Measurements from ENCODE around the gene RGMB.
"Not testable (repeated sequence)": the region's sequence is repeated elsewhere in the genome, so short reads cannot be mapped to it uniquely, and the experiment has no call there.

The RGMB gene

GRCh38 chr5:98741926-98742325 lies 31.5 kb upstream of the RGMB start:
- ChIA-PET POLR2A (no interaction called here), CTCF (interaction anchor here (1.3 to 2.1 kb wide), 5 partner anchors 10 to 27 kb away, joined by 3 to 7 read pairs (median 4); no protein-coding TSS in a partner anchor)
- no peak for TF ChIP-seq CTCF (IDR thresholded peaks at IDR 0.05; ENCODE audit: insufficient read depth, low read length, missing control alignments)
- no peak for DNase-seq (ENCODE audit: low read depth, low spot score)
- H3K4me3 ChIP-seq (ENCODE audit: low read depth, low read length), result no peak overlapping the region

- ChIA-PET POLR2A (no interaction called here), CTCF (interaction anchor here (1.3 to 1.5 kb wide), 3 partner anchors 11 to 13 kb away, joined by 3 to 4 read pairs (median 4); no protein-coding TSS in a partner anchor)
- DNase-seq (ENCODE audit: low read depth, low spot score), result no peak
- H3K4me3 ChIP-seq (ENCODE audit: low read depth, low read length), result no peak overlapping the region
- TF ChIP-seq CTCF (IDR thresholded peaks at IDR 0.05; ENCODE audit: insufficient read depth, low read length, missing control alignments), result no peak
Observed at GRCh38 chr5:98742396-98743073, 30.9 kb upstream of the RGMB start.

GRCh38 chr5:98748259-98748658 lies 25.2 kb upstream of the RGMB start:
- DNase-seq (ENCODE audit: low read depth, low spot score); POLR2A ChIA-PET; H3K4me3 ChIP-seq (ENCODE audit: low read depth, low read length): not testable (repeated sequence)
- CTCF ChIA-PET, result interaction anchor here (1.0 to 1.4 kb wide), 2 partner anchors 19 to 20 kb away, joined by 3 read pairs; no protein-coding TSS in a partner anchor

GRCh38 chr5:98749046-98749445 lies 24.4 kb upstream of the RGMB start:
- H3K4me3 ChIP-seq (ENCODE audit: low read depth, low read length), result no peak overlapping the region
- POLR2A ChIA-PET, result no interaction called here
- CTCF ChIA-PET, result interaction anchor here (1.4 kb wide), 1 partner anchor 20 kb away, joined by 3 read pairs; no protein-coding TSS in a partner anchor
- no peak for TF ChIP-seq CTCF (IDR thresholded peaks at IDR 0.05; ENCODE audit: insufficient read depth, low read length, missing control alignments)
- no peak for DNase-seq (ENCODE audit: low read depth, low spot score)

GRCh38 chr5:98750693-98751092 lies 22.8 kb upstream of the RGMB start:
- DNase-seq (ENCODE audit: low read depth, low spot score), result no peak
- POLR2A ChIA-PET, result no interaction called here
- TF ChIP-seq CTCF (IDR thresholded peaks at IDR 0.05; ENCODE audit: insufficient read depth, low read length, missing control alignments), result no peak
- H3K4me3 ChIP-seq (ENCODE audit: low read depth, low read length), result no peak overlapping the region
- CTCF ChIA-PET, result no interaction called here

GRCh38 chr5:98752331-98752730 lies 21.1 kb upstream of the RGMB start:
- H3K4me3 ChIP-seq (ENCODE audit: low read depth, low read length); POLR2A ChIA-PET; DNase-seq (ENCODE audit: low read depth, low spot score); CTCF ChIA-PET: not testable (repeated sequence)

- H3K4me3 ChIP-seq (ENCODE audit: low read depth, low read length); POLR2A ChIA-PET; DNase-seq (ENCODE audit: low read depth, low spot score); CTCF ChIA-PET: not testable (repeated sequence)
Observed at GRCh38 chr5:98752801-98753200, 20.7 kb upstream of the RGMB start.

- POLR2A ChIA-PET, result no interaction called here
- TF ChIP-seq CTCF (IDR thresholded peaks at IDR 0.05; ENCODE audit: insufficient read depth, low read length, missing control alignments), result no peak
- no peak for DNase-seq (ENCODE audit: low read depth, low spot score)
- no peak overlapping the region for H3K4me3 ChIP-seq (ENCODE audit: low read depth, low read length)
- CTCF ChIA-PET, result interaction anchor here (1.0 kb wide), 1 partner anchor 12 kb away, joined by 4 read pairs; no protein-coding TSS in a partner anchor
Observed at GRCh38 chr5:98753507-98753906, 20.0 kb upstream of the RGMB start.
